Colonic mucosa (tissue), 4 donors: ENCODE measurements around the gene PREX1. TPM values are rescaled to one million over a fixed set of nuclear protein-coding genes. Genes with fewer than 3 reads are reported as not detected.

Experiments used
- DNase-seq: peaks from one replicate; pipeline ENCODE4 v3.0.0-alpha.2; 2020
- H3K27ac ChIP-seq: fragments of 200-600 bp; one replicate; pipeline ENCODE4 v1.8.0; 2021
- H3K27me3 ChIP-seq: fragments of 200-600 bp; one replicate; pipeline ENCODE4 v1.8.0; 2021
- H3K36me3 ChIP-seq: fragments of 200-600 bp; one replicate; pipeline ENCODE4 v1.8.0; 2021
- H3K4me1 ChIP-seq: fragments of 200-600 bp; one replicate; pipeline ENCODE4 v1.8.0; 2021; ENCODE audit warnings: mild to moderate bottlenecking
- H3K4me3 ChIP-seq: fragments of 200-600 bp; one replicate; pipeline ENCODE4 v1.8.0; 2021
- H3K9ac ChIP-seq, 2 donors: one replicate each; pipeline ENCODE4 v1.7.0; 2013; ENCODE audit warnings: control low read depth in 2 of 2, low read depth in 2 of 2, low read length in 2 of 2
- H3K9me3 ChIP-seq: fragments of 200-600 bp; one replicate; pipeline ENCODE4 v1.8.0; 2021
- CTCF ChIP-seq: fragments of 200-600 bp; IDR thresholded peaks from one replicate; pipeline ENCODE4 v1.8.0; 2022; ENCODE audit warnings: antibody characterized with exemption, mild to moderate bottlenecking
- intact Hi-C: fragments of 100-400 bp; cut with DNase I; formaldehyde crosslinking; loops from one replicate; pipeline ENCODE4 v1.14.1; 2022
- total RNA-seq, 2 donors: library from RNA; stranded (reverse); fragmentation: NEBNext Ultra II Directional in 1 of 2; extraction: Animal tissue kit (Norgen Biotek cat#: 25700) in 1 of 2; gene quantifications; one replicate each; pipeline ENCODE4 v1.2.1, GENCODE V29; 2021
- donor health status: healthy.
- donor health status: DM: no; HTN: no; CAD: no.
- donor health status: DM: no; HTN: no; CAD: no.

The PREX1 gene
- total RNA-seq, 2 donors from 2014 or later: 7.2 to 24.6 TPM

- no peak for TF ChIP-seq CTCF
- H3K4me3 ChIP-seq: no peak overlapping the region
- no peaks in the 10 kb centered on the region for H3K36me3 ChIP-seq
- H3K27me3 ChIP-seq: no peaks in the 10 kb centered on the region
- H3K4me1 ChIP-seq: no peaks in the 10 kb centered on the region
- no peak overlapping the region for H3K9ac ChIP-seq
- H3K9me3 ChIP-seq: no peaks in the 10 kb centered on the region
- intact Hi-C loops: no loop called here
- H3K27ac ChIP-seq: no peak overlapping the region
- no peak for DNase-seq
These were observed 118.6 kb downstream of the PREX1 start for GRCh38 chr20:48709058-48709691.

GRCh38 chr20:48708630-48709029 is 119.2 kb downstream of the PREX1 start:
- Histone ChIP-seq H3K9ac (no peak overlapping the region), H3K9me3 (no peaks in the 10 kb centered on the region), H3K27ac (no peak overlapping the region), H3K4me3 (no peak overlapping the region), H3K4me1 (no peaks in the 10 kb centered on the region), H3K27me3 (no peaks in the 10 kb centered on the region), H3K36me3 (no peaks in the 10 kb centered on the region)
- no peak for DNase-seq
- TF ChIP-seq CTCF: no peak
- intact Hi-C loops: no loop called here

- Histone ChIP-seq H3K27ac (no peak overlapping the region), H3K9me3 (no peaks in the 10 kb centered on the region), H3K4me1 (no peaks in the 10 kb centered on the region), H3K4me3 (no peak overlapping the region), H3K27me3 (no peaks in the 10 kb centered on the region), H3K9ac (no peak overlapping the region), H3K36me3 (no peaks in the 10 kb centered on the region)
- TF ChIP-seq CTCF: no peak
- DNase-seq: no peak
- intact Hi-C loops: no loop called here
These were observed 119.7 kb downstream of the PREX1 start for GRCh38 chr20:48708116-48708515.

- H3K4me3 ChIP-seq: no peak overlapping the region
- H3K36me3 ChIP-seq: no peaks in the 10 kb centered on the region
- H3K9ac ChIP-seq: no peak overlapping the region
- no peak for TF ChIP-seq CTCF
- intact Hi-C loops: no loop called here
- H3K4me1 ChIP-seq: no peaks in the 10 kb centered on the region
- DNase-seq: no peak
- H3K27ac ChIP-seq: no peak overlapping the region
- H3K9me3 ChIP-seq: no peaks in the 10 kb centered on the region
- H3K27me3 ChIP-seq: no peaks in the 10 kb centered on the region
These were observed 121.0 kb downstream of the PREX1 start for GRCh38 chr20:48706710-48707365.

GRCh38 chr20:48706116-48706656 is 121.6 kb downstream of the PREX1 start:
- no peak for TF ChIP-seq CTCF
- Histone ChIP-seq H3K4me3 (no peak overlapping the region), H3K9me3 (no peaks in the 10 kb centered on the region), H3K4me1 (no peaks in the 10 kb centered on the region), H3K36me3 (no peaks in the 10 kb centered on the region), H3K27me3 (no peaks in the 10 kb centered on the region), H3K9ac (no peak overlapping the region), H3K27ac (no peak overlapping the region)
- intact Hi-C loops: no loop called here
- DNase-seq: no peak
